Activated naive CD8-positive, alpha-beta T cell treated with anti-CD3 and anti-CD28 coated beads, Interleukin-2, amount 10 ng/mL, durations not matched to agents 7 days and 5 days (primary cell): ENCODE data around the gene TXNL4A. TPM values are rescaled to one million over a fixed set of nuclear protein-coding genes. Genes with fewer than 3 reads are reported as not detected.
A peak's percentile ranks its signal among the peaks of the same experiment; 100 is the strongest.

Source experiments
- ATAC-seq: fragments of 150-1000 bp; cut with Tn5 transposase; one replicate; pipeline ENCODE4 v1.10.0; 2021; ENCODE audit warnings: low read depth, moderate library complexity
- POLR2A ChIA-PET: fragments of 350-600 bp; sonication (Branson Sonifier 250); formaldehyde crosslinking; loops from one replicate; lab custom pipeline; 2021; ENCODE audit warnings: antibody characterized with exemption; lab: Charles Lee
- DNase-seq: peaks from one replicate; pipeline ENCODE4 v3.0.0; 2021
- H3K27ac Mint-ChIP-seq: one replicate; pipeline ENCODE4 v1.8.0; 2022; ENCODE audit warnings: mild to moderate bottlenecking, mixed read lengths
- H3K27me3 Mint-ChIP-seq: one replicate; pipeline ENCODE4 v1.8.0; 2022; ENCODE audit warnings: mild to moderate bottlenecking, moderate library complexity, mixed read lengths
- H3K36me3 Mint-ChIP-seq: one replicate; pipeline ENCODE4 v1.8.0; 2021; ENCODE audit warnings: mild to moderate bottlenecking, mixed read lengths
- H3K4me1 Mint-ChIP-seq: one replicate; pipeline ENCODE4 v1.8.0; 2021; ENCODE audit warnings: mixed read lengths
- H3K4me3 Mint-ChIP-seq: one replicate; pipeline ENCODE4 v1.8.0; 2022; ENCODE audit warnings: mild to moderate bottlenecking, moderate library complexity, mixed read lengths
- H3K9me3 Mint-ChIP-seq: one replicate; pipeline ENCODE4 v1.8.0; 2021; ENCODE audit warnings: mixed read lengths
- total RNA-seq, 2 experiments: library from RNA; stranded (reverse); gene quantifications; one replicate each; pipeline ENCODE4 v1.2.3, GENCODE V29; 2021

The TXNL4A gene
- total RNA-seq, 2 experiments from 2014 or later, result 106 to 107 TPM

- DNase-seq (no peak), ATAC-seq (no peak)
- no peaks in the 10 kb centered on the region for H3K9me3 Mint-ChIP-seq
- peaks cover 55% of the 10 kb centered on the region for H3K4me1 Mint-ChIP-seq
- no peaks in the 10 kb centered on the region for H3K27me3 Mint-ChIP-seq
- H3K27ac Mint-ChIP-seq, result peak overlapping the region; percentile 30
- peaks cover 18% of the 10 kb centered on the region for H3K36me3 Mint-ChIP-seq
- no peak overlapping the region for H3K4me3 Mint-ChIP-seq
- POLR2A ChIA-PET, result interaction anchor here (0.7 kb wide), 1 partner anchor 21 kb away, joined by 3 read pairs; the partner anchor contains the start of gene HSBP1L1
Observed at GRCh38 chr18:79985172-79985571, 3.2 kb downstream of the TXNL4A start.

- DNase-seq, result no peak
- H3K27ac Mint-ChIP-seq, result peak overlapping the region; percentile 50
- no peaks in the 10 kb centered on the region for H3K9me3 Mint-ChIP-seq
- H3K4me3 Mint-ChIP-seq, result peak overlapping the region; percentile 67
- H3K4me1 Mint-ChIP-seq, result peaks cover 50% of the 10 kb centered on the region
- no peaks in the 10 kb centered on the region for H3K27me3 Mint-ChIP-seq
- ATAC-seq, result no peak
- POLR2A ChIA-PET, result interaction anchor here (1.2 kb wide), 1 partner anchor 50 kb away, joined by 3 read pairs; the partner anchor contains the start of gene RBFA
- peaks cover 22% of the 10 kb centered on the region for H3K36me3 Mint-ChIP-seq
Observed at GRCh38 chr18:79983793-79984192, 4.6 kb downstream of the TXNL4A start.

- Mint-ChIP-seq H3K27me3 (no peaks in the 10 kb centered on the region), H3K4me1 (peaks cover 50% of the 10 kb centered on the region), H3K27ac (no peak overlapping the region), H3K4me3 (peak overlapping the region; percentile 27), H3K9me3 (no peaks in the 10 kb centered on the region), H3K36me3 (peaks cover 22% of the 10 kb centered on the region)
- POLR2A ChIA-PET, result interaction anchor here (1.2 kb wide), 1 partner anchor 51 kb away, joined by 3 read pairs; the partner anchor contains the start of gene RBFA
- no peak for ATAC-seq
- DNase-seq, result no peak
Observed at GRCh38 chr18:79983253-79983652, 5.1 kb downstream of the TXNL4A start.

GRCh38 chr18:79982736-79983135 is 5.6 kb downstream of the TXNL4A start:
- no peaks in the 10 kb centered on the region for H3K27me3 Mint-ChIP-seq
- POLR2A ChIA-PET, result interaction anchor here (0.6 kb wide), 1 partner anchor 18 kb away, joined by 3 read pairs; the partner anchor contains the start of gene HSBP1L1

DNA sequence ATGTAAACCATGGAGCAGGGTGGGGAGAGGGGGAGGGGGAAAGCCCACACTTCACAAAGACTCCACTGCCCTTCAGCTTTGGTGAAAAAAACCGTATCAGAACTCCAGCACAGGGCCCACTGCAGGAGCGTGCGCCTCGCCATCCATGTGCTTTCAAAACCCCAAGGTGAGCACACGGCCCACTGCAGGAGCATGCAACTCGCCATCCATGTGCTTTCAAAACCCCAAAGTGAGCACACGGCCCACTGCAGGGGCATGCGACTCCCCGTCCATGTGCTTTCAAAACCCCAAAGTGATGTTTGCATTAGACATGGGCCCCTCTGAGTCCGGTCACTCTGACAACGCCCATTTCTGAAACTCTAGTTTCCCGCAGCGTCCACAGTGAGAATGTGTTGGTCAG is 7.8 kb downstream of the TXNL4A start:
- ATAC-seq, result no peak
- H3K9me3 Mint-ChIP-seq, result no peaks in the 10 kb centered on the region
- DNase-seq, result no peak
- H3K4me1 Mint-ChIP-seq, result peaks cover 43% of the 10 kb centered on the region
- peaks cover 17% of the 10 kb centered on the region for H3K36me3 Mint-ChIP-seq
- no peaks in the 10 kb centered on the region for H3K27me3 Mint-ChIP-seq
- POLR2A ChIA-PET, result no interaction called here
- no peak overlapping the region for H3K27ac Mint-ChIP-seq
- no peak overlapping the region for H3K4me3 Mint-ChIP-seq

More at GRCh38 chr18:79982736-79983135, 5.6 kb downstream of the TXNL4A start:
- peaks cover 53% of the 10 kb centered on the region for H3K4me1 Mint-ChIP-seq
- peak overlapping the region; percentile 71 for H3K27ac Mint-ChIP-seq
- H3K9me3 Mint-ChIP-seq, result no peaks in the 10 kb centered on the region
- peak; percentile 75 for ATAC-seq
- peak overlapping the region; percentile 10 for H3K4me3 Mint-ChIP-seq
- DNase-seq, result no peak
- H3K36me3 Mint-ChIP-seq, result peaks cover 22% of the 10 kb centered on the region

DNA sequence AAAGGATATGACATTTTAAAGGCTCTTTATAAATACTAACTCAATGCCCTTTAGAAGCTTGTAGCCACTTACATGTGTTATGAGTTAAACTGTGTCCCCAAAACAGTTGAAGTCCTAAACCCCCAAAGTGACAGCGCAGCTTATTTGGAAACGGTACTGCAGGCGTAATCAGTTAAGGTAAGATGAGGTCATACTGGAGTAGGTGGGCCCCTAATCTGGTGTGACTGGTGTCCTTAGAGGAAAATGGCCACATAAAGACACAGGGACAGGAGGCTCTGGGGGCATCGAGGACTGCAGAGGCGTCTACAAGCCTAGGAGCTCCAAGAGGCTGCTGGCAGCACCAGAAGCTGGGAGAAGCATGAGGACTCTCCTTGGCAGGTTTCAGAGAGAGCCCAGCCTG is 8.5 kb downstream of the TXNL4A start:
- Mint-ChIP-seq H3K27me3 (no peaks in the 10 kb centered on the region), H3K36me3 (peaks cover 18% of the 10 kb centered on the region), H3K4me3 (no peak overlapping the region), H3K27ac (no peak overlapping the region), H3K4me1 (peaks cover 35% of the 10 kb centered on the region), H3K9me3 (no peaks in the 10 kb centered on the region)
- ATAC-seq (no peak), DNase-seq (no peak)
- POLR2A ChIA-PET, result no interaction called here

DNA sequence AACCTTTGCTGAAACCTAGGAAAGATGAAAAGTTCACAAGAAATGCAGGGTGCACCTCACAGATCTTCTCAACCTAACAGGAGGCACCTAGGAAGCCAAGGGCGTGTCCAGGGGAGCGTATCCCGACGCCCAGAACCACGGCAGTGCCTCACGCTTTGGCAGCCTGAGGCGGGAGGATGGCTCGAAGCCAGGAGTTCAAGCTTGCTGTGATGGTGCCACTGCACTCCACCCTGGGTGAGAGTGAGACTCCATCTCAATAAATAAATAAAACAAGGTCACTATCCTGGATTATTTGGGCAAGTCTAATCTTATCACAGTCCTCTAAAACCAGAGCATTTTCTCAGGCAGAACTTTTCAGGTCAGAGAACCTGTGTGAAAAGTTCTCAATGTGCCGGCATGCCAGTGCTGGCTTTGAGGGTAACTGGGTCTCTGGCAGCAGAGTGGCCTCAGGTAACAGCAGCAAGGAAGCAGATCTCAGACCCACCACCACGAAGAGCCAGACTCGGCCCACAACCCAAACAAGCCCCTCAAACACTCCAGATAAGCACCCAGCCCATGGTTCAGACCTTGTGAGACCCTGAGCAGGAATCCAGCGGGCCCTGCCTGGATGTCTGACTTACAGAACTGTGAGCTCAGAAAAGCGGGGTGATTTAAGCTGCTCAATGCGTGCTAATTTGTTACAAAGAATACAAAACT is 12.2 kb downstream of the TXNL4A start:
- ATAC-seq (no peak), DNase-seq (no peak)
- H3K36me3 Mint-ChIP-seq, result peaks cover 28% of the 10 kb centered on the region
- H3K4me1 Mint-ChIP-seq, result peaks cover 2% of the 10 kb centered on the region
- POLR2A ChIA-PET, result no interaction called here
- H3K27ac Mint-ChIP-seq, result peak overlapping the region; percentile 61
- H3K27me3 Mint-ChIP-seq, result no peaks in the 10 kb centered on the region
- no peaks in the 10 kb centered on the region for H3K9me3 Mint-ChIP-seq
- no peak overlapping the region for H3K4me3 Mint-ChIP-seq

DNA sequence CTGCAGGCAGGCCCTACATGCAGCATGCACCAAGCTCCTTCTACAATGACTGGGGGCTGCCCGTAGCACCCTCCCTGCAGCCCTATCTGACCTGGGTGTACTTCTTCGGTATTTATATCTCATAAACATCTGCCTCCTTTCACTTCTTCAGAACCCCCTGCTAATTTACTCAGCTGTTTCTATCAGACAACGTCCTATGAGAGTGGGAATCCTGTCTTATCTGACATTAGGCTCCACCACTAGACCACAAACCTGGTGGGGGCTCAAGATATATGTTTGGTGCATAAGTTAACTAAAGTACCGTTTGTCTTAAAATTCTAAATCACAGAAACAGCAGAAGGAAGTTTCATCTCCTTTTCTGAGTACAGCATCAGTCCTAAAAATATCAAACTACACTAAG is 13.3 kb downstream of the TXNL4A start:
- H3K4me3 Mint-ChIP-seq, result no peak overlapping the region
- H3K27me3 Mint-ChIP-seq, result no peaks in the 10 kb centered on the region
- peaks cover 2% of the 10 kb centered on the region for H3K4me1 Mint-ChIP-seq
- POLR2A ChIA-PET, result no interaction called here
- H3K9me3 Mint-ChIP-seq, result no peaks in the 10 kb centered on the region
- ATAC-seq (no peak), DNase-seq (no peak)
- peaks cover 31% of the 10 kb centered on the region for H3K36me3 Mint-ChIP-seq
- no peak overlapping the region for H3K27ac Mint-ChIP-seq

DNA sequence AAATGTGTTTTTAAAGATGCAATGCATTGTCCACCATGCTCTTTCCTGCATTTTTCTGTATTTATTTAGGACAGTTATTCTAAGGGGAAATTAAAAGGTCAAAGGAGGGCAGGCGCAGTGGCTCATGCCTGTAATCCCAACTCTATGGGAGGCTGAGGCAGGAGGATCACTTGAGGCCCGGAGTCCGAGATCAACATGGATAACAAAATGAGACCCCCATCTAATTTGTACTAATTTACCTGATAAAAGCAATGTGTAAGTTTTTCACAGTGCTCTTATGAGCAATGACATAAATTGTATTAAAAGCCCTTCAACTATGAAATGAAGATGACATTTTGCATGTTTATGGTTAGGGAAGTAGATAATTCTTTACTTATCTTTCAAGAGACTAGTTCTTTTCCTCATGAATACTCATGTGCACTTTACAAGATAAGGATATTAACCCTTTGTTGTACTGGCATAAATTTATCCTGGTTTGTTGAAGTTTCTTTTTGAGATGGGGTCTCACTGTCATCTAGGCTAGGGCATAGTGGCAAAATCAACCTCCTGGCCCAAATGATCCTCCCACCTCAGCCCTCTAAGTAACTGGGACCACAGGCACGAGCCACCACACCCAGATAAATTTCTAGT is 14.2 kb downstream of the TXNL4A start:
- Mint-ChIP-seq H3K9me3 (no peaks in the 10 kb centered on the region), H3K27ac (no peak overlapping the region), H3K36me3 (peaks cover 32% of the 10 kb centered on the region), H3K4me1 (peaks cover 6% of the 10 kb centered on the region), H3K4me3 (no peak overlapping the region), H3K27me3 (no peaks in the 10 kb centered on the region)
- POLR2A ChIA-PET, result no interaction called here
- ATAC-seq (no peak), DNase-seq (no peak)

DNA sequence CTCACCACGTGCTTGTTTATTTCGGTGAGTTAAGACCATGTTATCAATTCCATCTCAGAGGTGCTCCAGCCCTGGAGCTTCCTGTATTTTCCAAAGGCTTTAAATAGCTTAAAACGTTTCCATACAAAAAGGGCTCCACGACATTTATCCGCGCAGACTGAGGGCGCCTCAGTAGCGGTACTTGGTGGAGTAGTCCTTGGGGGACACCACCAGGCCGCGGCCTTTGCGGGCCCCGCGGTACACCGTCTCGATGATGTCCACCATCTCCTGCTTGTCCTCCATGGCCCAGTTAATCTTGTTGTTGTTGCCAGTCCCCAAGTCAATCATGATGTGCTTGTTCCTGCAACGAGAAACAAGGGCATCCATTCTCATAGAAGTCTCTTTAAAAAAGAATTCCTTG is 14.8 kb downstream of the TXNL4A start:
- H3K4me1 Mint-ChIP-seq, result peaks cover 6% of the 10 kb centered on the region
- H3K27ac Mint-ChIP-seq, result no peak overlapping the region
- ATAC-seq, result no peak
- H3K27me3 Mint-ChIP-seq, result no peaks in the 10 kb centered on the region
- no peak overlapping the region for H3K4me3 Mint-ChIP-seq
- no peak for DNase-seq
- POLR2A ChIA-PET, result no interaction called here
- H3K9me3 Mint-ChIP-seq, result no peaks in the 10 kb centered on the region
- peaks cover 32% of the 10 kb centered on the region for H3K36me3 Mint-ChIP-seq

DNA sequence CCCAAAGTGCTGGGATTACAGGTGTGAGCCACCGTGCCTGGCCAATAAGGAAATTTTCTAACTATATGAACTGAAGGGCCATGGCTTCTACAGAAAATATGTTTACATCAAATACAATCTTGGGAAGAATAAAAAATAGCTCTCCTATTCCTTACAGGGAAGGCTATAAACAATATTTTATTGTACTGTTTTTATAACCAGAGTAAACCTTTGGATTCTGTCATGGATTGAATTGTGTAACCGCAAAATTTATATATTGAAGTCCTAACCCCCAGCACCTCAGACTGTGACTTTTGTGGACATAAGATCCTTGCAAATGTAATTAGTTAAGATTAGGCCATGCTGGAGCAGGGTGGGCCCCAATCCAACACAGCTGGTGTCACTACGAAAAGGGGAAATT is 15.6 kb downstream of the TXNL4A start:
- Mint-ChIP-seq H3K9me3 (no peaks in the 10 kb centered on the region), H3K27me3 (no peaks in the 10 kb centered on the region), H3K4me1 (peaks cover 4% of the 10 kb centered on the region), H3K36me3 (peaks cover 32% of the 10 kb centered on the region), H3K4me3 (no peak overlapping the region), H3K27ac (no peak overlapping the region)
- no peak for DNase-seq
- POLR2A ChIA-PET, result interaction anchor here (1.0 kb wide), 1 partner anchor 15 kb away, joined by 4 read pairs; the partner anchor contains the start of gene TXNL4A
- no peak for ATAC-seq

- Mint-ChIP-seq H3K27me3 (no peaks in the 10 kb centered on the region), H3K9me3 (no peaks in the 10 kb centered on the region), H3K4me3 (no peak overlapping the region), H3K36me3 (peaks cover 33% of the 10 kb centered on the region), H3K27ac (no peak overlapping the region), H3K4me1 (peaks cover 4% of the 10 kb centered on the region)
- DNase-seq (no peak), ATAC-seq (no peak)
- POLR2A ChIA-PET, result interaction anchor here (1.0 kb wide), 1 partner anchor 16 kb away, joined by 4 read pairs; the partner anchor contains the start of gene TXNL4A
Observed at GRCh38 chr18:79971986-79972385, 16.4 kb downstream of the TXNL4A start.

- Mint-ChIP-seq H3K36me3 (peaks cover 33% of the 10 kb centered on the region), H3K27me3 (no peaks in the 10 kb centered on the region), H3K4me3 (no peak overlapping the region), H3K9me3 (no peaks in the 10 kb centered on the region), H3K4me1 (peaks cover 4% of the 10 kb centered on the region), H3K27ac (no peak overlapping the region)
- DNase-seq, result no peak
- ATAC-seq, result no peak
- POLR2A ChIA-PET, result interaction anchor here (1.0 kb wide), 1 partner anchor 17 kb away, joined by 4 read pairs; the partner anchor contains the start of gene TXNL4A
Observed at GRCh38 chr18:79971211-79971952, 17.0 kb downstream of the TXNL4A start.
